GM12865 (cell line): ENCODE results near the gene ITSN1.

Experiments used
- DNase-seq: peaks from one replicate; pipeline ENCODE4 v3.0.0; 2010; ENCODE audit warnings: low read depth
- H3K4me3 ChIP-seq: 2 replicates; pipeline ENCODE4 v1.5.1; 2011; ENCODE audit warnings: mild to moderate bottlenecking, low read depth, low read length, control low read depth
- TF ChIP-seq, protein P1 (sequence below): IDR thresholded peaks from 2 replicates; pipeline ENCODE4 v1.5.1; 2011; ENCODE audit warnings: low read length, control low read depth, low read depth, inconsistent platforms; ENCODE audit not compliant: insufficient read depth; ENCODE audit errors: missing control alignments

The ITSN1 gene

DNA sequence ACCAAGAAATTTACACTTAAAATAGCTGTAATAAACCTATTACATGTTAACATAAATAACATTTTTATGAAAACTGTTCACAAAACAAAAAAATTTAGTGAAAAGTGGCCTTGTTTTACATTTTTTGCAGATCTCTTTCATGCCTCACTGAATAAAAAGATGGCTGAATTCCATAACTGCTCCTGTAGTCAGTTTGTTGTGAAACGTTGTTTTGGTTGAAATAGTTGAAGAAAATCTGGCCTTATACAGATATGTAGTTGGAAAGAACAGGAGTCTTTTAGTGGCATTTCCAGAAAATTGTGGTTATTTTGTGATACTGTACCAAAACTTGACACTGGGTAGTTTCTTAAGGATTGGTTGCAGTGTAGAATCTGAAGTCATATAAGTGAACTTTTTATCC lies 18.1 kb downstream of the ITSN1 start:
- no peak overlapping the region for H3K4me3 ChIP-seq
- TF ChIP-seq, protein P1, sequence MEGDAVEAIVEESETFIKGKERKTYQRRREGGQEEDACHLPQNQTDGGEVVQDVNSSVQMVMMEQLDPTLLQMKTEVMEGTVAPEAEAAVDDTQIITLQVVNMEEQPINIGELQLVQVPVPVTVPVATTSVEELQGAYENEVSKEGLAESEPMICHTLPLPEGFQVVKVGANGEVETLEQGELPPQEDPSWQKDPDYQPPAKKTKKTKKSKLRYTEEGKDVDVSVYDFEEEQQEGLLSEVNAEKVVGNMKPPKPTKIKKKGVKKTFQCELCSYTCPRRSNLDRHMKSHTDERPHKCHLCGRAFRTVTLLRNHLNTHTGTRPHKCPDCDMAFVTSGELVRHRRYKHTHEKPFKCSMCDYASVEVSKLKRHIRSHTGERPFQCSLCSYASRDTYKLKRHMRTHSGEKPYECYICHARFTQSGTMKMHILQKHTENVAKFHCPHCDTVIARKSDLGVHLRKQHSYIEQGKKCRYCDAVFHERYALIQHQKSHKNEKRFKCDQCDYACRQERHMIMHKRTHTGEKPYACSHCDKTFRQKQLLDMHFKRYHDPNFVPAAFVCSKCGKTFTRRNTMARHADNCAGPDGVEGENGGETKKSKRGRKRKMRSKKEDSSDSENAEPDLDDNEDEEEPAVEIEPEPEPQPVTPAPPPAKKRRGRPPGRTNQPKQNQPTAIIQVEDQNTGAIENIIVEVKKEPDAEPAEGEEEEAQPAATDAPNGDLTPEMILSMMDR, result no peak
- no peak for DNase-seq

GRCh38 chr21:33661146-33661545 lies 18.8 kb downstream of the ITSN1 start:
- H3K4me3 ChIP-seq, result no peak overlapping the region
- DNase-seq, result no peak
- TF ChIP-seq, protein P1, result no peak

- TF ChIP-seq, protein P1, result no peak
- H3K4me3 ChIP-seq, result no peak overlapping the region
- no peak for DNase-seq
Observed at GRCh38 chr21:33662046-33662445, 19.7 kb downstream of the ITSN1 start.

DNA sequence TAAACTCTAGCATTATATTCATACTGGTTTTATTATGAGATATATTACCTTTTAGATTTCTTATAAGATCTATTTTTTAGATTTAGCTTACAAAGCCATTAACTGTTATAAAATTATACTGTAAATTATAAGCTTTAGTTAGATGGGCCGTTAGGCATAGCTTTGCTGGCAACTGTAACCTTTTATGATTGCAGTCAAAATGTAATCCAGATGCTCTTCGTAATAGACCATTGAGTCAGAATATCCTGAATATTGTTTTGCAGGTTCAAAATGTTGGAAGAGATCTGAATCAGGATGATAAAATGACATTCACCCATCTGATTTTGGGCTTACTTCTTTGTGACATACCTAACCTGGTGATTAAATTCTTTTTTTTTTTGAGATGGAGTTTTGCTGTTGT lies 20.9 kb downstream of the ITSN1 start:
- TF ChIP-seq, protein P1, result no peak
- DNase-seq, result no peak
- no peak overlapping the region for H3K4me3 ChIP-seq

GRCh38 chr21:33664135-33664534 lies 21.8 kb downstream of the ITSN1 start:
- DNase-seq, result no peak
- H3K4me3 ChIP-seq, result no peak overlapping the region
- TF ChIP-seq, protein P1, result no peak

GRCh38 chr21:33666153-33666552 lies 23.9 kb downstream of the ITSN1 start:
- H3K4me3 ChIP-seq, result no peak overlapping the region
- DNase-seq, result no peak
- TF ChIP-seq, protein P1, result no peak

- no peak for DNase-seq
- no peak overlapping the region for H3K4me3 ChIP-seq
- TF ChIP-seq, protein P1, result no peak
Observed at GRCh38 chr21:33667636-33668035, 25.3 kb downstream of the ITSN1 start.
